GM19193 (cell line): ENCODE data around the gene PRPF40A.

ENCODE experiments used
- POLR2A ChIP-seq: IDR thresholded peaks from 4 replicates; pipeline ENCODE4 v1.6.1; 2011; ENCODE audit not compliant: insufficient read depth, insufficient read length; ENCODE audit errors: extremely low read depth

The PRPF40A gene

GRCh38 chr2:152617456-152618192, 99.6 kb downstream of the PRPF40A start:
- TF ChIP-seq POLR2A, result no peak

- no peak for TF ChIP-seq POLR2A
These were observed 102.1 kb downstream of the PRPF40A start for GRCh38 chr2:152615177-152615576.

- TF ChIP-seq POLR2A, result no peak
These were observed 104.0 kb downstream of the PRPF40A start for GRCh38 chr2:152613235-152613634.

- TF ChIP-seq POLR2A, result no peak
These were observed 105.6 kb downstream of the PRPF40A start for GRCh38 chr2:152611458-152612231.

- no peak for TF ChIP-seq POLR2A
These were observed 107.6 kb downstream of the PRPF40A start for GRCh38 chr2:152609699-152610098.

- TF ChIP-seq POLR2A, result no peak
These were observed 108.1 kb downstream of the PRPF40A start for GRCh38 chr2:152609154-152609553.

- TF ChIP-seq POLR2A, result no peak
These were observed 109.4 kb downstream of the PRPF40A start for GRCh38 chr2:152607793-152608300.

GRCh38 chr2:152606941-152607340, 110.3 kb downstream of the PRPF40A start:
- no peak for TF ChIP-seq POLR2A

GRCh38 chr2:152606081-152606480, 111.2 kb downstream of the PRPF40A start:
- TF ChIP-seq POLR2A, result no peak

- no peak for TF ChIP-seq POLR2A
These were observed 114.1 kb downstream of the PRPF40A start for GRCh38 chr2:152603166-152603565.

GRCh38 chr2:152602750-152603149, 114.5 kb downstream of the PRPF40A start:
- TF ChIP-seq POLR2A, result no peak
